Measurements from ENCODE around the gene DELE1.

DNA sequence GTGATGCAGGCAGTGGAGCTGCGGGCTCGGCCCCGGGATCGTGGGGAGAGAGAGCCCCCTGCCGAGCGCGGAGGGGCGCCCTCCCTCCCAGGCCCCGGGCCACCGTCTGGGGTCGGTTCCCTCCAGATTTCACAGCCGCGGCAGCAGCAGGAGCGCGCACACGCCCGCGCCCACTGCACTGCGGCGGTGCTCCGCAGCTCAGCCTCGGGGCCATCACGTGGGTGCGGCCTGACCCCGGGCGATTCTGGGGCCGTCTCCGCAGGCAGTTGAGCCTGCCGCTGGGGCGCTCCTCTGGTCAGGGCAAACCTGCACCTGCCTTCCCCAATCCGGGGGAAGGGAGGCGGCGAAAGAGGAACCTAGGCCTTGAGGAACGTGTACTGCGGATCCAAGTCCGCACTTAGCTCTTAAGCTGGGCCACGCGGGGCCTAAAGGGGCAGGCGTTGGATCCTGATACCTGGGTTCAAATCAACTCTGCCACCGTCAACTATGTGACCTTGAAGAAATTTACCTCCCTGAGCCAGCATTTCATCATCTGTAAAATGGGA lies 9.4 kb upstream of the DELE1 start:
- TF ChIP-seq, protein P1, sequence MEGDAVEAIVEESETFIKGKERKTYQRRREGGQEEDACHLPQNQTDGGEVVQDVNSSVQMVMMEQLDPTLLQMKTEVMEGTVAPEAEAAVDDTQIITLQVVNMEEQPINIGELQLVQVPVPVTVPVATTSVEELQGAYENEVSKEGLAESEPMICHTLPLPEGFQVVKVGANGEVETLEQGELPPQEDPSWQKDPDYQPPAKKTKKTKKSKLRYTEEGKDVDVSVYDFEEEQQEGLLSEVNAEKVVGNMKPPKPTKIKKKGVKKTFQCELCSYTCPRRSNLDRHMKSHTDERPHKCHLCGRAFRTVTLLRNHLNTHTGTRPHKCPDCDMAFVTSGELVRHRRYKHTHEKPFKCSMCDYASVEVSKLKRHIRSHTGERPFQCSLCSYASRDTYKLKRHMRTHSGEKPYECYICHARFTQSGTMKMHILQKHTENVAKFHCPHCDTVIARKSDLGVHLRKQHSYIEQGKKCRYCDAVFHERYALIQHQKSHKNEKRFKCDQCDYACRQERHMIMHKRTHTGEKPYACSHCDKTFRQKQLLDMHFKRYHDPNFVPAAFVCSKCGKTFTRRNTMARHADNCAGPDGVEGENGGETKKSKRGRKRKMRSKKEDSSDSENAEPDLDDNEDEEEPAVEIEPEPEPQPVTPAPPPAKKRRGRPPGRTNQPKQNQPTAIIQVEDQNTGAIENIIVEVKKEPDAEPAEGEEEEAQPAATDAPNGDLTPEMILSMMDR (tag by site-specific recombination; IDR thresholded peaks at IDR 0.05): peak; percentile 41
- TF ChIP-seq ZNF239 (tag by site-specific recombination; IDR thresholded peaks at IDR 0.05) (no peak), HOXA7 (CRISPR knock-in tag; IDR thresholded peaks at IDR 0.05; ENCODE audit: borderline replicate concordance) (no peak), ZNF768 (tag by site-specific recombination; IDR thresholded peaks at IDR 0.05) (no peak), ZNF112 (tag by site-specific recombination; IDR thresholded peaks at IDR 0.05) (no peak)
- TF ChIP-seq, protein P2, sequence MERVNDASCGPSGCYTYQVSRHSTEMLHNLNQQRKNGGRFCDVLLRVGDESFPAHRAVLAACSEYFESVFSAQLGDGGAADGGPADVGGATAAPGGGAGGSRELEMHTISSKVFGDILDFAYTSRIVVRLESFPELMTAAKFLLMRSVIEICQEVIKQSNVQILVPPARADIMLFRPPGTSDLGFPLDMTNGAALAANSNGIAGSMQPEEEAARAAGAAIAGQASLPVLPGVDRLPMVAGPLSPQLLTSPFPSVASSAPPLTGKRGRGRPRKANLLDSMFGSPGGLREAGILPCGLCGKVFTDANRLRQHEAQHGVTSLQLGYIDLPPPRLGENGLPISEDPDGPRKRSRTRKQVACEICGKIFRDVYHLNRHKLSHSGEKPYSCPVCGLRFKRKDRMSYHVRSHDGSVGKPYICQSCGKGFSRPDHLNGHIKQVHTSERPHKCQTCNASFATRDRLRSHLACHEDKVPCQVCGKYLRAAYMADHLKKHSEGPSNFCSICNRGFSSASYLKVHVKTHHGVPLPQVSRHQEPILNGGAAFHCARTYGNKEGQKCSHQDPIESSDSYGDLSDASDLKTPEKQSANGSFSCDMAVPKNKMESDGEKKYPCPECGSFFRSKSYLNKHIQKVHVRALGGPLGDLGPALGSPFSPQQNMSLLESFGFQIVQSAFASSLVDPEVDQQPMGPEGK (tag by site-specific recombination; IDR thresholded peaks at IDR 0.05): no peak

Measured in HEK293 (cell line).